Measurements from ENCODE around the gene PRKAG2. TPM values are rescaled to one million over a fixed set of nuclear protein-coding genes. Genes with fewer than 3 reads are reported as not detected.

PRKAG2 gene
- total and polyA plus RNA-seq, 8 donors = 7.4 to 16.7 (median 9.2) TPM

DNA sequence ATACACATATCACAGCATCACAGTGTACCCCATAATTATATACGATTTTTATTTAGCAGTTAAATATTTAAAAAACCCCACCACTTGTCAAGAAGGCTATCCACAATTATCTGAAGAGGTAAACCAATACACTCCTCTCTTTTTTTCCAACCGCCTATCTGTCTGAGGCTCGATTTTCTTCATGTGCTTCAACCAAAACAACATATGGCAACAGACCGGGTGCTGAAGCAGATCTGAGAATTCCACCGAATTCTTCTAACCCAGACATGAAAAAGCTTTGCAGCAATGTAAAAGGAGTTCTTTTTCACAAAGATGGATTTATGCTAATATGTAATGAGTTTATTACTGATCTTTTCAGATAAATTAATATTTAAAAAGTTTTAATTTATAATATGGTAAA is 224.8 kb downstream of the PRKAG2 start:
- no peak overlapping the region for H3K4me3 ChIP-seq
- no peaks in the 10 kb centered on the region for H3K27me3 ChIP-seq
- DNase-seq = no peak
- intact Hi-C loops (cut with DNase I) = no loop called here
- no peaks in the 10 kb centered on the region for H3K36me3 ChIP-seq
- TF ChIP-seq, protein P1, sequence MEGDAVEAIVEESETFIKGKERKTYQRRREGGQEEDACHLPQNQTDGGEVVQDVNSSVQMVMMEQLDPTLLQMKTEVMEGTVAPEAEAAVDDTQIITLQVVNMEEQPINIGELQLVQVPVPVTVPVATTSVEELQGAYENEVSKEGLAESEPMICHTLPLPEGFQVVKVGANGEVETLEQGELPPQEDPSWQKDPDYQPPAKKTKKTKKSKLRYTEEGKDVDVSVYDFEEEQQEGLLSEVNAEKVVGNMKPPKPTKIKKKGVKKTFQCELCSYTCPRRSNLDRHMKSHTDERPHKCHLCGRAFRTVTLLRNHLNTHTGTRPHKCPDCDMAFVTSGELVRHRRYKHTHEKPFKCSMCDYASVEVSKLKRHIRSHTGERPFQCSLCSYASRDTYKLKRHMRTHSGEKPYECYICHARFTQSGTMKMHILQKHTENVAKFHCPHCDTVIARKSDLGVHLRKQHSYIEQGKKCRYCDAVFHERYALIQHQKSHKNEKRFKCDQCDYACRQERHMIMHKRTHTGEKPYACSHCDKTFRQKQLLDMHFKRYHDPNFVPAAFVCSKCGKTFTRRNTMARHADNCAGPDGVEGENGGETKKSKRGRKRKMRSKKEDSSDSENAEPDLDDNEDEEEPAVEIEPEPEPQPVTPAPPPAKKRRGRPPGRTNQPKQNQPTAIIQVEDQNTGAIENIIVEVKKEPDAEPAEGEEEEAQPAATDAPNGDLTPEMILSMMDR (IDR thresholded peaks at IDR 0.05) = no peak
- no peak overlapping the region for H3K27ac ChIP-seq
- no peak for FAIRE-seq
- H3K9me3 ChIP-seq = no peaks in the 10 kb centered on the region
- ATAC-seq = no peak
- 84 to 90% methylated on average over 5 of the region's 5 CpGs for WGBS, 2 donors
- H3K4me1 ChIP-seq = peaks cover 0 to 8% (median 0%) of the 10 kb centered on the region in 3 donors

DNA sequence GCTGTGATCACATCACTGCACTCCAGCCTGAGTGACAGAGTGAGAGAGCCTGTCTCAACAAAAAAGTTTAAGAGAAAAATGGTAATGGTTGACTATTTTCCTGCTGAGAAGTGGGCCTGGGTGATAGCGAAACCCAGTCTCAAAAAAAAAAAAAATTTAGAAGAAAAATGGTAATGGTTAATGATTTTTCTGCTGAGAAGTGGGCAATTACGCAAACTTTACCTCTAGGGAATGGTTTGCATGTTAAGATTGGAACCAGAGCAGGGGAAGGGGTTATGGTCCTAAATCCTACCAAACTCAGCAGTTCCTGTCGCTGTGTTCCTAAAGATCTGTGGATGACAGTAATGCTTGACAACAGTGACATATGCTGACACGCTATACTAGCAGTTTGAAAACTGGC is 226.8 kb downstream of the PRKAG2 start:
- ATAC-seq (no peak), FAIRE-seq (no peak), DNase-seq (no peak)
- intact Hi-C loops (cut with DNase I) = no loop called here
- no peak overlapping the region for H3K27ac ChIP-seq
- no peaks in the 10 kb centered on the region for H3K9me3 ChIP-seq
- H3K4me3 ChIP-seq = no peak overlapping the region
- no peaks in the 10 kb centered on the region for H3K36me3 ChIP-seq
- H3K4me1 ChIP-seq = peaks cover 0 to 8% (median 0%) of the 10 kb centered on the region in 3 donors
- TF ChIP-seq, protein P1 (IDR thresholded peaks at IDR 0.05) = no peak
- 97 to 99% methylated on average over 4 of the region's 4 CpGs for WGBS, 2 donors
- no peaks in the 10 kb centered on the region for H3K27me3 ChIP-seq

DNA sequence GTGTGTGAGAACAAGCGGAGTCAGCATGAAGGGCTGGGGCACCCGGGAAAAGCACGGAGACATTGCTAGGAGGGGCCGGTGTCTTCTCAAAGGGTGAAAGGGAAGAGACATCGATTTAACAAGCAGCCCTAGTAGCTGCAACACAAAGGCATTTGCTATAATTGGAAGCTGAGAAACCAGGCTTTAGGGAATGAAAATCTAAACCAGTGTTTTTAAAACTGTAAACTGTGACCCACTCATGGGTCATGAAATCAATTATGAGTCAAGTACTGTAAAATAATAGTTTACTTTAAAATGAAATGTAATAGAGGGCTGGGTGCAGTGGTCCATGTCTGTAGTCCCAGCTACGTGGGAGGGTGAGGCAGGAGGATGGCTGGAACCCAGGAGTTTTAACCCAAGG is 228.5 kb downstream of the PRKAG2 start:
- DNase-seq = no peak
- WGBS, 2 donors = 88 to 91% methylated on average over 6 of the region's 6 CpGs

DNA sequence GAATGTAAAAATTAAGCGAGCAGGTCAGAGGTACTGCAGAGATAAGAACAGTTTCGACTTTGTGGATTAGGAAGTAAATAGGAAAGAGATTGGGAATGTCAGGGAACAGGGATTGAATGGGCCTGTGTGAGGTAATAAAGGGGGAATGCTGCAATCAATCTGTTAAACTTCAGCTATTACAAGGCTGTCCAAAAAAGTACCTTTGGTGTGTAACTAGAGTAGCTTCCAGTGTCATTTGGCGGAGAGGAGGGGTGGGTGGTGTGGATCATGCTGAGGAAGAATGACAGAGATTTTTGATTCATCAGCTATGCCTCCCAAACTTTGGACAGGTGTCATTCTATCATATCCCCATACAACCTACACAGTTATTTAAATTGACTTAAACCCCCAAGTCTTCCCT is 229.0 kb downstream of the PRKAG2 start:
- intact Hi-C loops (cut with DNase I) = no loop called here
- no peaks in the 10 kb centered on the region for H3K9me3 ChIP-seq
- 79 to 80% methylated on average over 3 of the region's 3 CpGs for WGBS, 2 donors
- FAIRE-seq (no peak), ATAC-seq (no peak), DNase-seq (no peak)
- no peak overlapping the region for H3K27ac ChIP-seq
- no peak overlapping the region for H3K4me3 ChIP-seq
- peaks cover 0 to 8% (median 0%) of the 10 kb centered on the region in 3 donors for H3K4me1 ChIP-seq
- no peaks in the 10 kb centered on the region for H3K27me3 ChIP-seq
- TF ChIP-seq, protein P1 (IDR thresholded peaks at IDR 0.05) = no peak
- no peaks in the 10 kb centered on the region for H3K36me3 ChIP-seq

More for the DNA sequence above, 228.5 kb downstream of the PRKAG2 start:
- no peaks in the 10 kb centered on the region for H3K27me3 ChIP-seq
- H3K36me3 ChIP-seq = no peaks in the 10 kb centered on the region
- ATAC-seq (no peak), FAIRE-seq (no peak)
- H3K9me3 ChIP-seq = no peaks in the 10 kb centered on the region
- no peak overlapping the region for H3K27ac ChIP-seq
- peaks cover 0 to 8% (median 0%) of the 10 kb centered on the region in 3 donors for H3K4me1 ChIP-seq
- TF ChIP-seq, protein P1 (IDR thresholded peaks at IDR 0.05) = no peak
- intact Hi-C loops (cut with DNase I) = no loop called here
- H3K4me3 ChIP-seq = no peak overlapping the region

DNA sequence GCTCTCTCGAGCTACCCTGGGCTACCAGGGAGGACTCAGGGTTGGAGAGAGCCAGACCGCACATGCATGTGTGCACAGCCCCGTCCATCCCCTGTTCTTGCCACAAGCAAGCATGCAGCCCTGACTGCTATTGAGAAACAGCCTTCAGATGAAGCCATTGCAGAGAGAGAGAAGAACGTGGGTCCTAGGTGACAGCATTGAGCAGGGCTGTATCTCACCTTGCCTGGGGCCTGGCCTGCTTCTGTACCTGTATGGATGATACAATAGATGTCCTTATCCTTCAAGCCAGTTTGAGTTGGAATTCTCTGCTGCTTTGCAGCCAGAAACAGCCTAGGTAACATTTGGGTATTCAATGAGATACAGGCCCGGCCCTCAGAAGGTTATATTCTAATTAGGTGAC is 229.9 kb downstream of the PRKAG2 start:
- H3K4me3 ChIP-seq = no peak overlapping the region
- H3K4me1 ChIP-seq = peaks cover 0 to 8% (median 0%) of the 10 kb centered on the region in 3 donors
- TF ChIP-seq, protein P1 (IDR thresholded peaks at IDR 0.05) = no peak
- intact Hi-C loops (cut with DNase I) = no loop called here
- DNase-seq (no peak), ATAC-seq (no peak), FAIRE-seq (no peak)
- no peaks in the 10 kb centered on the region for H3K9me3 ChIP-seq
- no peaks in the 10 kb centered on the region for H3K27me3 ChIP-seq
- H3K36me3 ChIP-seq = no peaks in the 10 kb centered on the region
- H3K27ac ChIP-seq = no peak overlapping the region
- 88 to 93% methylated on average over 5 of the region's 5 CpGs for WGBS, 2 donors
